GM23248 (cell line): ENCODE results near the gene HCRT.

Experiments used
- EZH2 ChIP-seq: fragments of 200-600 bp; sonication (generic); IDR thresholded peaks from 2 replicates; pipeline ENCODE4 v1.6.1; 2018; ENCODE audit warnings: antibody characterized with exemption, mild to moderate bottlenecking; ENCODE audit not compliant: insufficient read depth, poor library complexity, severe bottlenecking
- EZH2phosphoT487 ChIP-seq: fragments of 200-600 bp; sonication (generic); IDR thresholded peaks from 2 replicates; pipeline ENCODE4 v1.6.1; 2018; ENCODE audit warnings: antibody characterized with exemption, moderate library complexity, mild to moderate bottlenecking, low read depth; ENCODE audit not compliant: insufficient read depth

GRCh38 chr17:42181851-42182207, 3.4 kb downstream of the HCRT start:
- no peak for TF ChIP-seq EZH2
- no peak for TF ChIP-seq EZH2phosphoT487
